ENCODE results near the gene SPDYE8. TPM values are rescaled to one million over a fixed set of nuclear protein-coding genes. Genes with fewer than 3 reads are reported as not detected.
"Not testable (repeated sequence)": the region's sequence is repeated elsewhere in the genome, so short reads cannot be mapped to it uniquely, and the experiment has no call there.

Gene SPDYE8
- total RNA-seq, 1 experiment from 2014 or later: not detected

GRCh38 chr7:72974781-72975180 is 54.8 kb downstream of the SPDYE8 start:
- DNase-seq (ENCODE audit: low spot score); H3K4me1 Mint-ChIP-seq; H3K36me3 Mint-ChIP-seq; H3K27ac Mint-ChIP-seq; H3K27me3 Mint-ChIP-seq (ENCODE audit: low read depth); CTCF ChIA-PET; POLR2A ChIA-PET; H3K4me3 Mint-ChIP-seq; H3K9me3 Mint-ChIP-seq: not testable (repeated sequence)
- peak; percentile 26 for ATAC-seq

- H3K9me3 Mint-ChIP-seq; DNase-seq (ENCODE audit: low spot score); H3K36me3 Mint-ChIP-seq; CTCF ChIA-PET; H3K4me1 Mint-ChIP-seq; POLR2A ChIA-PET; H3K27me3 Mint-ChIP-seq (ENCODE audit: low read depth); ATAC-seq; H3K27ac Mint-ChIP-seq; H3K4me3 Mint-ChIP-seq: not testable (repeated sequence)
Measured at GRCh38 chr7:72971505-72971904, 58.1 kb downstream of the SPDYE8 start.

Other genes with a start within 250 kb of the SPDYE8 start
- 5.6 to 6.7 TPM (median 5.7 TPM) in 3 replicates for gene TYW1B, start 201.6 kb downstream of the SPDYE8 start, total RNA-seq (2021)
- gene POM121, start 104.7 kb downstream of the SPDYE8 start, total RNA-seq (2021): 54.8 to 59.0 TPM (median 56.5 TPM) in 3 replicates
- 0.15 to 0.60 TPM (median 0.30 TPM) in 3 replicates for gene TRIM74, start 60.3 kb downstream of the SPDYE8 start, total RNA-seq (2021)
- not detected in 3 replicates for gene SPDYE11, start 28.1 kb upstream of the SPDYE8 start, total RNA-seq (2021)
- not detected in 3 replicates for gene SPDYE9, start 56.3 kb upstream of the SPDYE8 start, total RNA-seq (2021)